GM21360 (cell line): ENCODE data around the gene CYP11A1.
"Not testable (repeated sequence)": the region's sequence is repeated elsewhere in the genome, so short reads cannot be mapped to it uniquely, and the experiment has no call there.

Source experiments
- ATAC-seq: cut with Tn5 transposase; IDR thresholded peaks from one replicate; pipeline ENCODE4 v1.9.1; 2021; ENCODE audit warnings: mild to moderate bottlenecking, moderate library complexity; ENCODE audit not compliant: unreplicated experiment

The CYP11A1 gene

DNA sequence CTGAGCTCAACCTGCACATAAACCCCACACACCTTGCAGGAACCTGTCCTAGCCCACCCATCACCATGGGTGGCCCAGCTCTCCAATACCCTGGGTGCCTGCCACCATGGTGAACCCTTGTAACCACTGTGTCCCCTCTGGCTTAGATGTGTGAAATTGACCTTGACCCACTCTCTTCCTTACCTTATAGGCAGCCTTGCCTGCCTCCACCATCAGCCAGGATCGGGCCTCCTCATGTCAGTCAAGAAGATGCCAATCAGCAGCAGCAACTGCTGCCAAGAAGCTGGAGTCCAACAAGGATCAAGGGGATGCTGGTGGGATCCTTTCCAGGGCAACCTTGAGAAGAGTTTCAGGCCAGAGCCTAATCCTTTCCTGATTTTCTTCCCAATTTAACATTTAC is 8.8 kb upstream of the CYP11A1 start:
- no peak for ATAC-seq

DNA sequence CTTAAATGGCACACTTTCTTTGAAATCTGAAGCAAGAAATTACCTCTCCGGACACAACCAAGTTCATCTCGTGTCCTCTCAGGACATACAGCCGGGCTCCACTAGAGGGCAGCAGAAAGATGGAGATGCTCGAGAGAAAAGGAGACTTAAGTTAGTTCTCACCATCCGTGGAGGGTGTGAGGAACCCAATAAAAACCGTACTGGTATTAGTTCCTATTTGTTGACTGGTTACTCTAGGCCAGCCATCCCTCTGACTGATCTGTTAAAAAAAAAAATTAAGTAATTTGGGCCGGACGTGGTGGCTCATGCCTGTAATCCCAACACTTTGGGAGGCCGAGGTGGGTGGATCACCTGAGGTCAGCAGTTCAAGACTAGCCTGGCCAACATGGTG is 7.9 kb upstream of the CYP11A1 start:
- no peak for ATAC-seq

DNA sequence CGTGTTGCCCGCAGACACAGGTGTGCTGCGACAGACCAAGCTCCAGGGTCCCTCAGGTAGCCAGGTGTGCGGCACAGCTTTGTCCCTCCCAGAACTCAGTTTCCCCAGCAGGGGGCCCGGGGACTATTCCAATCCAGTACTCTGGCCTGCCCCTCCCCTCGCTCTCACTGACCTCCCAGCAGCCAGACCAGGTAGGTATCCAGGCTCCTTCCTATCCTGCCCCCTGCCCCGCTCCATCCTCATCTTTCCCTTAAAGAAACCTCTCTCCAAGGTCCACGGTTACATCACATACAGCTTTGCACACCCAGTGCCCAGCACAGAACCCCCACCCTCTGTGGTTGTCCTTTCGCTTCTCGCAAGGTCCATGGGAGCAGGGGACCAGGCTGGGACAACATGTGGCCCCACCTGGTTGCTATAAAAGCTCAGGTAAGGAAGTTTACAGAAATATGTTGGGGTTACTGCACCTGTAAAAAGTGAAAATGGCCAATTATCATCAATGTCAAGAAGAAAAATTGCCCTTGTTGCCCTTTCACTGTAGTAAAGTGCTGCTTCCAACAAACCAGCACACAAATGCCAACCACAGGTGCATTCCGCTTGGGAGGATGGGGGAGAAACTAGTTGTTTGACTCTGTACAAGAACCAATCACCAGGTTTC is 7.3 kb upstream of the CYP11A1 start:
- ATAC-seq: peak; percentile 1

DNA sequence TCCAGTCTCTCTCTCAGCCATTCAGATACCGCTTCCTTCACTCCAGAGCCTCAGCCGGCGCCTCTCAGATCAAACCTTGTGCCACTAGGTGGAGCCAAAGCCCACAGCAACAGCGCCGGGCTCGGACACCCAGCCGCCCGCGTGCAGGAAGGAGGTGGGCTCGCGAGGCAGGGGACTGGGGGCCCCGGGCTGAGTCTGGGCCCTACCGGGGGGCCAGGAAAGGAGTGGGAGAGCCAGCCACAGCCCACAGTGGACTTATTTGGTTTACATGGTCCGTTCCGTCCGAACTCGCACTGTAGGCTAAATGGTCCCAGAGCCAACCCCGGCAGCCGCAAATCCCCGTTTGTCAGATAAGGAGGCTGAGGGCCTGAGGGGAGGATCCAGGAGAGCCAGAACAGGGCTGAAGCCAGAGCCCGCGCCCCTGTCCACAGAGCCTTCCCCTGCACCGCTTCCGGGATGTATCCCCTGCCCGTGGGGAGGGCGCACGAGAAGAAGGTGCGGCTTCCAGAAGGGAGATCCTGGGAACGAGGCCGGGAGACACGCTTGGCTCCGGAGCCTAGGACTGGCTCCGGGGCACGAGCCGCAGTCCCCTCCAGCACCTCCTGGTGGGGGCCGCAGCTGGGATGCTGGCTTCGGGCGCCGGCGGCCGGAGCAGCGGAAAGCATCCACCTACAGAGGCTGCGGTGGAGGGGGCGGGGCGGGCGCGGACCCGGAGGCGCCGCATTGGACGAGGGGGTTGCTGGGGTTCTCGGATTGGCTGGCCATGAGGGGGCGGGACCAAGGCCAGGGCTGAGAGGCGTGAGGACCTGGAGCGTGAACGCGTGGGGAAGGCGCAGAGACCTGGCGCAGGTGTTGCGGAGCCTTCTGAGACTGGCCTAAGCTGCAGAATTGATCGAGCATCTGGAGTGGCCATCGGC is 6.5 kb upstream of the CYP11A1 start:
- ATAC-seq: peak; percentile 56

DNA sequence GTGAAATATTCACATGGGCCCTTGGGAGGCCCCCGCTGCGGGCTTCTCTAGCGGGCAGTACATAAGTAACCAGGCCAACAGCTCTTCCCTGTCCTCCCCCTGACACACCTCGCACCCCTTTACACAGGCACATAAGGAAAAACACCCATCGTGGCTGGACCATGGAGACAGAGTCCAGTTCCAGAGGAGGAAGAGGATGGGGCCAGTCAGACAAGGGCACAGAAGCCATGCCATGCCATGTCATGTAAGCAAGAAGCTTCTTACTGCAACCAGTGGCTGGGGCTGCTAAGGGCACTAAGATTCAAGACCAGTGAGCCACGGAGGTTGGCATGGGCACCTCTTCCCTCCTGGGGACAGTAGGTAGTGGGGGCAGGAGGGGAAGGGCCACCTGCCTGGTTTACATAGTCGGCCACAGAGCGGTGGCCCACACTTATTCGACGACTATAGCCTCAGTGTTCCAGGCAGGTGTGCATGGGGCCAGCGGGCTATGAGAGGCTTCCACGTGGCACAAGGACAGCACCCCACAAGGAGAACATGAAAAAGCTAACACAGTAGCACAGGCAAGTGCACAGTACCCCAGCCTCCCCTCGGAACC is 5.7 kb upstream of the CYP11A1 start:
- ATAC-seq: no peak

DNA sequence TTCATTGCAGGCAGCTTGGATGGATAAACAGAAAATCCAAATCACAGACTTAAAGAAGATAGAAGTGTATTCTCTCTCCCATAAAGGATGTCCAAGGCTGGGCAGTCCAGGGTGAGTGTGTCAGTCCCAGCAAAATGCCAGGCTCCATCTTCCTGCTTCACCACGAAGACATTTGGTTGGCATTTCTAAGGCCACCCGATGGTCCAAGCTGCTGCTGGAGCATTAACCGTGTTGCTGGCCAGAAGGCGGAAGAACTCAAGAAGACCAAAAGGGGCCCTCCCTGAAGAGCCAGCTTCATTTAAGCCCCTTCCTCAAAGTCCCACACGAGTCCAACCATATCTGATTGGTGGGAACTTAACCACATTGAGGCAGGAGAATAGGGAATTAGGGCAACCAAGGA is 3.0 kb upstream of the CYP11A1 start:
- no peak for ATAC-seq

DNA sequence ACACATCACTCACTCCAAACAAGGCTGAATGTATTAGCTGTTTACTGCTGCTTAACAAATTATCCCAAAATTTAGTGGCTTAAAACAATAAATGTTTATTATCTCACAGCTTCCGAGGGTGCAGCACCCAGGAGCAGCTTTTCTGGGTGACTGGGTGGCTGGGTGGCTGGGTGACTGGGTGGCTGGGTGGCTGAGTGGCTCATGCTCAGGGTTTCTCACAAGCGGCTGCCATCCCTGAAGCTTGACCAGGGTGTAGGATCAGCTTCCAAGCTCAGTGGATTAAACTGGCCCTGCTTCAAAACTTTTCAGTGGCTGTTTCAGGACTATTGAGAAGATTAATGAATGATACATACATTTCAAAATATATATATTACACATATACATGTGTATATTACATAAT is 2.3 kb upstream of the CYP11A1 start:
- ATAC-seq: no peak

DNA sequence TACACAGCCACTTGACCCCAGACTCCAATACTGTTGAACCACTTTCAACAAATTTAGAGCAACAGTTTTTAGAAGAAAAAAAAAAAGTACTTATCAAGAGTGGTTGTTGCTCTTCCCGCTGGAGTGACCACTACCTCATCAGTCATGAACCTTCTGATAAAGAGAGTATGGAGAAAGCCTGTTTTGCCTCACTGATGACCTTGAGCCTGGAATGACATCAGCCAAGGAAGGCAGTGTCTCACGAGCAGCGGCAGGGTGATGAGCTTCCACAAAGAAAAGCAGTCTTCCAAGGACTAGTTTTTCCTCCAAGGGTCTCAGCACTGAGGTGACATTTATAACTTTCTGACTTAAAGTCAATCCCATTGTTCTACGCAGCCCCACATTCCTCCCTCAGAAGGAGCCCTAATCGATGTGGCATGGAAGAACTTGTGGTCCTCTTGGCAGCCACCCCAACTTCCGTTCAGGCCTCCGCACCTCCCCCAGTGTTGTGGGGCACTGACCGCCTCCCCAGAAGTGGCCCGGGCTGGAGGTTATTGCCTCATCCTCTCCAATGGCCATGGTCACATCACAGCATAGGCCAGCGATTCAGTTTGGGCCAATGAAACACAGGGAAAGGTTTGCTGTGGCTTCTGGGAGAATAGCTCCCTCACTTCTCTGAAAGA is 1.8 kb upstream of the CYP11A1 start:
- ATAC-seq: no peak

DNA sequence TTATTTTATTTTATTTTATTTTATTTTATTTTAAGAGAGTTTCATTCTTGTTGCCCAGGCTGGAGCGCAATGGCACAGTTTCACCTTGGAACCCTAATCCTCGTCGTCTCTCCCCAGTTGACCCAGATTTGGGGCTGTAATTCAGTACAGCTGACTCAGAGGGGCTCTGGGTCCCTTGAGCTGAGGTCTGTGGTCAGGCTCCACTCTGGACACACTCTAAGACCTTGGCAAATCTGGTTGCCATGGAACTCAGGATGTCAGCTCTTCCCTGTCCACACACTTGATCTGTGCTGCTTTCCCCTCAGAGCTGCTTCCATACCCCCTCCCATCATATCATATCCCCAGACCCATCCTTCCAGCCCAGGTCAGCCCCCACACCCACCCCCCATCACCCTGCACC is 675 bp upstream of the CYP11A1 start:
- no peak for ATAC-seq

DNA sequence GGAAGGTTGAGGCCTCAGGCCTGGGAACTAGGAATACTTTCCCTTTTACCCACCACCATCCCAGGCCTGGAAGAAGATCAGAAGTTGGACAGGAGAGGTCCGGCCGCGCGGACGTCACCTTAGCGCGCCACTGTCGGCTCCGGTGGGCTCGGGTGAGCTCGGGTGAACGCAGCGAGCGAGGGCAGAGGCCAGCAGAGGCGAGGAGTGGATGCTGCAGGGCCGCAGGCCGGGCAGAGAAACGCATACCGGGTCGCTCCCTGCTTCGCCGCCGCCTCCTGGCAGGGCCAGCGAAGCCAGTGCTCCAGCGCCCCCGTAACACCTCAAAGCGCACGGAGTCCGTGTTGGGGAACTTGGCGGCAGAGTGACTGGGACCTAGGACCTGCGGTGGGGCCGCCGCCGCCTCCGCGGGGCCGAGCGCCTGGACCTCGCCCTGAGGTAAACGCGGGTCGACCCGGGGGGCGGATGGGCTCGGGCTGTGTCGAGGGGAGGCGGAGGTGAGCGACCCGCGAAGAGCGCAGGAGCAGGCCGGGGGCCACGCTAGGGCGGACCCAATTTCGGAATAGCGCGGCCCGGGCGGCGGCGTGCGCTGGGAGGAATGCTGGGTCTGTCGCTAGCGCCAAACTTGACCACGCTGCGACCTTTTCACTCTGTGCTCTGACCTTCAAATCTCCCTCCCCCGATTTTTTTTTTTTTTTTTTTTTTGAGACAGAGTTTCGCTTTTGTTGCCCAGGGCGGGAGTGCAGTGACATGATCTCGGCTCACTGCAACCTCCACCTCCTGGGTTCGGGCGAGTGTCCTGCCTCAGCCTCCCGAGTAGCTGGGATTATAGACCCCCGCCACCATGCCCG is 1.6 kb downstream of the CYP11A1 start:
- ATAC-seq: no peak

DNA sequence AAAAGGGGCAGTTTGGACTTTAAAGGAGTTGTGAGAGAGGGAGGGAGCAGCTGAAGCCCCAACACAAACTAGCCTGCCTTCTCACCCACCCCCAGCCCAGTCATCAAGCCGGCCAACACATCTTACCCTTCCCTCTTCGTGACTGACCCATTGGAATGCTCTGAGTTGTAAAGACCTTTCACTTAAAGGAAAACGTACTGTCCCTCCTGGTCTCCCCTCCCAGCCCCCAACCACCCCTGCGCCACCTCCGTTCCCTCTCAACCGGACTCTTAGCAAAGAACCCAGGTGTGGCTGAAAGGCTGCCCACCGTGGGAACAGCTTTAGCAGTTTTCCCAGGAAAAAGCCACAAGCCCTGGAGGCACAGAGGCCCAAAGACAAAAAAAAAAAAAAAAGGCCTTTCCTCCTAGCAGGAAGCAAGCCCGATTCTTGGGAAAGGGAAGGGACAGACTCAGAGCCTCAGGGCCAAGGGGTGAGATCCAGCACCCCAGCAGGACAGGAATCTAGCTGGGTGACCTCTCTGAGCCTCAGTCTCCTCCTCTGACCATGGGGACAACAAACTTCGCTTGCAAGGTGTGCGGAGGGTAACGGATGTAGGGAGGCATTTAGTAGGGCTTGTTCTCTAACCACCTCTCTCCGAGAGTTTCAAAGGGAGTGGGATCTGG is 2.4 kb downstream of the CYP11A1 start:
- no peak for ATAC-seq

DNA sequence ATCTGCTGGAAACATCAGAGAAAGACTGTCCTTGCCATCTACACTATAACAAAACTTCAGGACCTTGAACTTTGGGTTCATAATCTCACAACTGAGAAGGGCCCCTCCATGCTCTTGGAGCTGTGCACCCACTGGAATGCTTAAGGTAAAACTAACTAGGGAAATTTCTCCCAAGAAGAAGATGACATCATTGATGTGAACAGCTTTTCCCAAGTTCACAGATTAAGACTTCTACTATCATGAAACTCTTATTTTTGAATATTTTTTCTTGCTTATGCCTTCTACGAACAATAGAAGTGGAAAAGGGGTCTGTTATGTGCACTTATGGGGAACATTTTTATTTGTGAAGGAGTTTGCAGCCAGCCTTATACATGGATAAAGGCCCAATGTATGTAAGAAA is 5.0 kb downstream of the CYP11A1 start:
- no peak for ATAC-seq

DNA sequence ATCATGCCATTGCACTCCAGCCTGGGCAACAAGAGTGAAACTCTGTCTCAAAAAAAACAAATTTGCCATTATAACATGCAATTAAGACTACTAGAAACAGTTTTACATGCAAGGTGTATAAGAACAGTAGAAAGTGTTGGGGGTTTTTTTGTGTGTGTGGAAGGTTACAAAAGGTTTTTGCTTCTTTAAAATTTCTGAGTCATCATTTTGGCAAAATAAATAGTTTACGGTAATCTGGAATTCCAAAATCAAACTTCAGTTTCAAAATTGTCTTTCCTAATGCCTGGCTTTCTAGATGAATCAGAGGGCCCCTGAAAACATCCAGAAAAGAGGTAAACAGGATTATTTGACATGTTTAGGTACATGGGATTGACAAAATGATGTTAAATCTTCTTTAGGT is 6.6 kb downstream of the CYP11A1 start:
- not testable (repeated sequence) for ATAC-seq

DNA sequence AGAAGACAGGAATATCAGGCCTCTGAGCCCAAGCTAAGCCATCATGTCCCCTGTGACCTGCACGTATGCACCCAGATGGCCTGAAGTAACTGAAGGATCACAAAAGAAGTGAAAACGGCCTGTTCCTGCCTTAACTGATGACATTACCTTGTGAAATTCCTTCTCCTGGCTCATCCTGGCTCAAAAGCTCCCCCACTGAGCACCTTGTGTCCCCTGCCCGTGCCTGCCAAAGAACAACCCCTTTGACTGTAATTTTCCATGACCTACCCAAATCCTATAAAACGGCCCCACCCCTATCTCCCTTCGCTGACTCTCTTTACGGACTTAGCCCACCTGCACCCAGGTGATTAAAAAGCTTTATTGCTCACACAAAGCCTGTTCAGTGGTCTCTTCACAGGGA is 8.1 kb downstream of the CYP11A1 start:
- ATAC-seq: not testable (repeated sequence)

DNA sequence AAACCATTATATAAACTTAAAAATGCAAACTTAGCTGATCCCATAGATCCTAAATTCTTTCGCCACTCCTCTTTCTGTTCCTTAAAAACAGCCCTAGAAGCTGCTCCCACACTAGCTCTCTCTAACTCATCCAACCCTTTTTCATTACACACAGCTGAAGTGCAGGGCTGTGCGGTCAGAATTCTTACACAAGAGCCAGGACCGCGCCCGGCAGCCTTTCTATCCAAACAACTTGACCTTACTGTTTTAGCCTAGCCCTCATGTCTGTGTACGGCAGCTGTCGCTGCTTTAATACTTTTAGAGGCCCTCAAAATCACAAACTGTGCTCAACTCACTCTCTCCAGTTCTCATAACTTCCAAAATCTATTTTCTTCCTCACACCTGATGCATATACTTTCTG is 9.9 kb downstream of the CYP11A1 start:
- ATAC-seq: not testable (repeated sequence)

DNA sequence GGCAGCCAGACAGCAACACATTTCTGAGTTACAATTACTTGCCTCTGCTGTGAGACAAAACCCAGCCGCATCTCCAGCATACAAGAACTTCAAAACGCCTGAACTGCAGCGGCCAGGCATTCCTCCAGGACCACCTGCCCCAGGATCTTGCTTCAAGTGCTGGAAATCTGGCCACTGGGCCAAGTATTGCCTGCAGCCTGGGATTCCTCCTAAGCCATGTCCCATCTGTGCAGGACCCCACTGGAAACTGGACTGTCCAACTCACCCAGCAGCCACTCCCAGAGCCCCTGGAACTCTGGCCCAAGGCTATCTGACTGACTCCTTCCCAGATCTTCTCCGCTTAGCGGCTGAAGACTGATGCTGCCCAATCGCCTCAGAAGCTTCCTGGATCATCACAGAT is 11.4 kb downstream of the CYP11A1 start:
- ATAC-seq: not testable (repeated sequence)

DNA sequence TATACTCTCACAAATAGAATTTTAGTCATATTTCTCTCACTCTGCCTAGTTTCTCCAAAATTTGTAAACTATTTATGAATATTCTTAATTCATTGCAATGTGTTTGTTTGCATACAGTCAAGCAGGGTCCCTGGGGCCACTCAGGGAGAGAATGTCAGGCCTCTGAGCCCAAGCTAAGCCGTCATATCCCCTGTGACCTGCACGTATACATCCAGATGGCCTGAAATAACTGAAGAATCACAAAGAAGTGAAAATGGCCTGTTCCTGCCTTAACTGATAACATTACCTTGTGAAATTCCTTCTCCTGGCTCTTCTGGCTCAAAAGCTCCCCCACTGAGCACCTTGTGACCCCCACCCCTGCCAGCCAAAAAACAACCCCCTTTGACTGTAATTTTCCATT is 13.5 kb downstream of the CYP11A1 start:
- not testable (repeated sequence) for ATAC-seq

DNA sequence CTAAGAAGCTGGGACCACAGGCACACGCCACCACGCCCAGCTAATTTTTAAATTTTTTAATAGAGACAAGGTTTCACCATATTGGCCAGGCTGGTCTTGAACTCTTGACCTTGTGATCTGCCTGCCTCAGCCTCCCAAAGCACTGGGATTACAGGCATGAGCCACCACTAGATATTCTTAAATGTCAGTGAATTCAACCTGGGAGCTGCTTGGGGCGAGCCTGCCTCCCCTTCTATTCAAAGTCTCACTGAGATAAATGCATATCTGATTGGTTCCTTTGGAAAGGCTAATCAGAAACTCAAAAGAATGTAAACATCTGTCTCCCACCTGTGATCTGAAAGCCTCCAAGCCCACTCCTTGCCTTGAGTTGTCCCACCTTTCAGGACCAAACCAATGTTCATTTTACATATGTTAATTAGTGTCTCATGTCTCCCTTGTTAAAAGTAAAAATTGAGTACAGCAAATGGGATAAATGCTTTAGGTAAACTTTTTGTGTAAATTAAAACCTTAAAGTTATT is 15.0 kb downstream of the CYP11A1 start:
- ATAC-seq: no peak

DNA sequence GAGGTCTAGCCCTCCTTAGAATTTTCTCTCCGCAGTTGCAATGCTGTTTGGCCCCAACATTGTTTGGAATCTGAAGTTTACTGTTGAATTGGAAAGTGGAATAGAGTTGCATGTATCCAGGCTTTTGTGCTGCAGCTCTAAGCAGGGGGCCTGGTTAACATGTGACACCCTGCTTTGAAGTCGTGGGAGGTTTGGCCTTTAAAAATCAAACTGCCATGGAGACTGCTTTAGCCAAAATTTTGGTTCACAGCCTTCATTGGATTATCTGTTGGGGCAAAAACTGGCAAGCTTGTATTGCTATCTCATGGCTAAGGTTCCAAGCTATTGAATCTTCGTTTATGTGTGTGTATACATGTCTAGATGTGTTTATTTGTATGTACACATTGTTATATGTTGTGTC is 15.8 kb downstream of the CYP11A1 start:
- ATAC-seq: no peak
